Gastrocnemius medialis (tissue), 4 donors: Measurements from ENCODE around the gene OR8U1. TPM values are rescaled to one million over a fixed set of nuclear protein-coding genes. Genes with fewer than 3 reads are reported as not detected.

ENCODE experiments used
- ATAC-seq, 2 donors: fragments of 150-250 bp; one replicate each; pipeline ENCODE4 v1.9.1; 2016
- DNase-seq, 2 donors: peaks; one replicate each; pipeline ENCODE4 v3.0.0-alpha.2; 2019
- H3K27ac ChIP-seq, 4 donors: fragments of 200-600 bp; sonication (generic); 1 replicate in 1 of 4; 2 replicates in 3 of 4; pipeline ENCODE4 v1.5.1; 2016 to 2018; ENCODE audit warnings: mild to moderate bottlenecking in 2 of 4, moderate library complexity in 1 of 4
- H3K27me3 ChIP-seq, 3 donors: fragments of 200-600 bp; sonication (generic) in 2 of 3; 1 replicate in 1 of 3; 2 replicates in 2 of 3; pipeline versions ENCODE4 v1.5.1 to v1.6.0; 2016 to 2019; ENCODE audit warnings: mild to moderate bottlenecking in 1 of 3, moderate library complexity in 1 of 3
- H3K36me3 ChIP-seq, 2 donors: fragments of 200-600 bp; sonication (generic) in 1 of 2; one replicate each; pipeline ENCODE4 v1.5.1; 2017 to 2018
- H3K4me1 ChIP-seq, 2 donors: fragments of 200-600 bp; sonication (generic) in 1 of 2; one replicate each; pipeline ENCODE4 v1.5.1; 2016 to 2017; ENCODE audit warnings: mild to moderate bottlenecking in 2 of 2
- H3K4me3 ChIP-seq, 4 donors: fragments of 200-600 bp; sonication (generic) in 3 of 4; 1 replicate in 1 of 4; 2 replicates in 3 of 4; pipeline ENCODE4 v1.5.1; 2016 to 2019; ENCODE audit warnings: mild to moderate bottlenecking in 2 of 4
- H3K9me3 ChIP-seq, 3 donors: fragments of 200-600 bp; sonication (generic) in 2 of 3; 1 replicate in 1 of 3; 2 replicates in 2 of 3; pipeline ENCODE4 v1.5.1; 2016 to 2019
- POLR2A ChIP-seq, 2 donors: fragments of 450-650 bp; IDR thresholded peaks; one replicate each; pipeline ENCODE4 v1.6.1; 2017; ENCODE audit warnings: antibody characterized with exemption in 2 of 2, mild to moderate bottlenecking in 2 of 2, moderate library complexity in 2 of 2
- in situ Hi-C, 4 donors: fragments of 200-750 bp; cut with MboI; loops; one replicate each; pipeline versions ENCODE4 v1.15.0 to v1.8.0; 2017; ENCODE audit warnings: low sequenced_read_pairs in 4 of 4
- intact Hi-C: fragments of 100-400 bp; cut with DNase I; formaldehyde crosslinking; loops from one replicate; pipeline ENCODE4 v1.15.1; 2023; ENCODE audit warnings: low total_unique reads
- total RNA-seq, 4 donors: library from RNA; depleted of rRNA; stranded (reverse); fragments of >200 nt; gene quantifications; one replicate each; pipeline versions ENCODE4 v1.1.0 to v1.2.3, GENCODE V29; 2016
- TF ChIP-seq, protein P1 (sequence below), 5 experiments: fragments of 450-650 bp in 3 of 5; fragments of 200-600 bp in 2 of 5; sonication (generic) in 2 of 5; IDR thresholded peaks in 4 of 5; conservative IDR thresholded peaks in 1 of 5; 1 replicate in 4 of 5; 2 replicates in 1 of 5; pipeline ENCODE4 v1.5.1; 2016 to 2019; ENCODE audit warnings: antibody characterized with exemption in 5 of 5, mild to moderate bottlenecking in 3 of 5, moderate library complexity in 3 of 5

OR8U1 gene
- not detected for total RNA-seq

DNA sequence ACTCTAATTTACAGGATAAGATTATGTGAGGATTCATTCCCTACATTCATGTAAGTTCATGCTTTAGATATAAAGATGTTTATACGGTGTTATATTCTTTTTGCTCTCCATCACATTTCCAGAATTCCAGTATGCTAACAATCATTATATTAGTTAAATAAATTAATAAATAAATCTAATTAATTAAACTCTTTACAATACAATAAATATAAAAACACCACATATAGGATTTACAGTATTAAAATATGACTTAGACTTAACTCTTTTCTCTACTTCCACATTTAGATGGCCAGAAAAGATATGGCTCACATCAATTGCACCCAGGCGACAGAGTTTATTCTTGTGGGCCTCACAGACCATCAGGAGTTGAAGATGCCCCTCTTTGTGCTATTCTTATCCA lies at the start of gene OR8U1:
OR8U1 (plus strand) TSS at position 301 of the 400 bp plus-strand sequence; CDS start at position 301, 0 bp downstream.
- Histone ChIP-seq H3K27ac (no peak within 1 kb of the TSS), H3K27me3 (no peaks in the 10 kb centered on the region), H3K4me1 (no peaks in the 10 kb centered on the region), H3K36me3 (no peaks in the 10 kb centered on the region), H3K9me3 (no peaks in the 10 kb centered on the region), H3K4me3 (no peak within 1 kb of the TSS)
- TF ChIP-seq POLR2A (IDR thresholded peaks at IDR 0.05): no peak
- intact Hi-C loops (no loop called here), in situ Hi-C loops (no loop called here)
- no peak for DNase-seq
- no peak for ATAC-seq

DNA sequence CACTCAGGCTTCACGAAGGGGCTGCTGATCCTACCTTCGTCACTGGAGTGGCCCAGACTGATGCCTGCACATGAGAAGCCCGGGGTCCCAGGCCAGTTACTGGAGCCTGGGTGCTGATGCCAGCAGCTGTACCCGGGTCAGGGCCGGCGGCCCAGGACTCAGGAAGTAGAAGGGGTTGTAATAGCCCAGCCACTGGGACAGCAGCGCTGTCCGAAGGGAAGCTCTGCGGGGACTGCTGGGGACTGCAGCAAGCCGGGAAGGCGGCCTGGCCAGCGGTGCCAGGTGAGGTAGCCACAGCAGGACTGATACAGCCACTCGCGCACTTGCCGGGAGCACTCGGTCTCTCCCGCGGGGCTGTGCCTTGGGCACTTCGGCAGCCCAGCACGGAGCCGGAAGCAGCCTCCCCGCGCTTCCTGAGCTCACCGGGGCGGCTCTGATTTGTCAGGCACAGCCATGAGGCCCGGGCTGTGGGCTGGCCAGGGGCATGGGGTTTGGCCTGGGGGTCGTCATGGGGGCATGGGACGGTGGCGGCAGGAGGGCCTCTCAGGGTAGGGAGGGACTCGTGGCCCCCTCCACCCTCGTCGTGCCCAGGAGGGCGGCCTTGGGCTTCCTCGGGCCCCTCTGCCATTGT lies 43.4 kb upstream of the OR8U1 start:
- in situ Hi-C loops (no loop called here), intact Hi-C loops (no loop called here)
- no peaks in the 10 kb centered on the region for H3K4me1 ChIP-seq
- H3K9me3 ChIP-seq: no peaks in the 10 kb centered on the region
- no peak for TF ChIP-seq POLR2A (IDR thresholded peaks at IDR 0.05)
- TF ChIP-seq, protein P1, sequence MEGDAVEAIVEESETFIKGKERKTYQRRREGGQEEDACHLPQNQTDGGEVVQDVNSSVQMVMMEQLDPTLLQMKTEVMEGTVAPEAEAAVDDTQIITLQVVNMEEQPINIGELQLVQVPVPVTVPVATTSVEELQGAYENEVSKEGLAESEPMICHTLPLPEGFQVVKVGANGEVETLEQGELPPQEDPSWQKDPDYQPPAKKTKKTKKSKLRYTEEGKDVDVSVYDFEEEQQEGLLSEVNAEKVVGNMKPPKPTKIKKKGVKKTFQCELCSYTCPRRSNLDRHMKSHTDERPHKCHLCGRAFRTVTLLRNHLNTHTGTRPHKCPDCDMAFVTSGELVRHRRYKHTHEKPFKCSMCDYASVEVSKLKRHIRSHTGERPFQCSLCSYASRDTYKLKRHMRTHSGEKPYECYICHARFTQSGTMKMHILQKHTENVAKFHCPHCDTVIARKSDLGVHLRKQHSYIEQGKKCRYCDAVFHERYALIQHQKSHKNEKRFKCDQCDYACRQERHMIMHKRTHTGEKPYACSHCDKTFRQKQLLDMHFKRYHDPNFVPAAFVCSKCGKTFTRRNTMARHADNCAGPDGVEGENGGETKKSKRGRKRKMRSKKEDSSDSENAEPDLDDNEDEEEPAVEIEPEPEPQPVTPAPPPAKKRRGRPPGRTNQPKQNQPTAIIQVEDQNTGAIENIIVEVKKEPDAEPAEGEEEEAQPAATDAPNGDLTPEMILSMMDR (IDR thresholded peaks at IDR 0.05 in 4 of 5, conservative IDR thresholded peaks at IDR 0.05 in 1 of 5): no peak
- no peaks in the 10 kb centered on the region for H3K36me3 ChIP-seq
- H3K27me3 ChIP-seq: no peaks in the 10 kb centered on the region
- H3K4me3 ChIP-seq: no peak overlapping the region
- ATAC-seq: no peak
- H3K27ac ChIP-seq: no peak overlapping the region
- DNase-seq: no peak

DNA sequence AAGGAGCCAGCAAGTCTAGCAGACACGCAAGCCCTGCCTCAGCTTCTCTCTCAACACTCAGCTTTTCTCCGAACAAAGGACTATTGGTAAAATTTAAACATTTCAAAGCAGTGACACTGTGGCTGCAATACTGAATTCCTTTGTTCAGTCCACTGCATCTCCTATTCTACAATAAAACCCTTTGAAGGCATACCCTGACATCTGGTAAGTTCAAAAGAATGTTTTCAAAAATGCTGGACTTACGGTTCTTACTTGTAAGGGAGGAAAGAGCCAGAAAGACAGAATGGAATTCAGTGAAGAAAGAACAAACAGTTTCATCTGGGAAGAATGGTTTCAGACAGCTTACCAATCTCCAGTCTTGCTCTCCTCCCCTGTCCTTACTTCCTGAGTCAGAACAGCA lies 42.3 kb upstream of the OR8U1 start:
- H3K27me3 ChIP-seq: no peaks in the 10 kb centered on the region
- in situ Hi-C loops (no loop called here), intact Hi-C loops (no loop called here)
- no peak for DNase-seq
- H3K4me1 ChIP-seq: no peaks in the 10 kb centered on the region
- ATAC-seq: no peak
- no peak overlapping the region for H3K4me3 ChIP-seq
- H3K27ac ChIP-seq: no peak overlapping the region
- no peaks in the 10 kb centered on the region for H3K9me3 ChIP-seq
- no peaks in the 10 kb centered on the region for H3K36me3 ChIP-seq
- TF ChIP-seq POLR2A (IDR thresholded peaks at IDR 0.05): no peak
- TF ChIP-seq, protein P1 (IDR thresholded peaks at IDR 0.05 in 4 of 5, conservative IDR thresholded peaks at IDR 0.05 in 1 of 5): no peak

DNA sequence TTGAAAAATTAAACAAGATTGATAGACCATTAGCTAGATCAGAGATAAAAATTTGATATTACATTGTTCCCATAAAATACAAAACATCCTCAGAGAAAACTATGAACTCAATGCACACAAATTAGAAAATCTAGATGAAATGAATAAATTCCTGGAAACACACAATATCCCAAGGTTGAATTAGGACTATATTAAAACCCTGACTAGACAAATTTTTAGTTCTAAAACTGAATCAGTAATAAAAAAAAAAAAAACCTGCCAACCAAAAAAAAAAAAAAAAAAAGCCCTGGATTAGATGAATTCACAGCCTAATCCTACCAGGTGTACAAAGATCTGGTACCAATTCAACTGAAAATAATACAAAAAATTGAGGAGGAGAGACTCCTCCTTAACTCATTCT lies 35.1 kb upstream of the OR8U1 start:
- H3K36me3 ChIP-seq: no peaks in the 10 kb centered on the region
- in situ Hi-C loops (no loop called here), intact Hi-C loops (no loop called here)
- no peaks in the 10 kb centered on the region for H3K4me1 ChIP-seq
- H3K4me3 ChIP-seq: no peak overlapping the region
- DNase-seq (no peak), ATAC-seq (no peak)
- no peaks in the 10 kb centered on the region for H3K27me3 ChIP-seq
- TF ChIP-seq POLR2A (IDR thresholded peaks at IDR 0.05): no peak
- TF ChIP-seq, protein P1 (IDR thresholded peaks at IDR 0.05 in 4 of 5, conservative IDR thresholded peaks at IDR 0.05 in 1 of 5): no peak
- no peaks in the 10 kb centered on the region for H3K9me3 ChIP-seq
- H3K27ac ChIP-seq: no peak overlapping the region

DNA sequence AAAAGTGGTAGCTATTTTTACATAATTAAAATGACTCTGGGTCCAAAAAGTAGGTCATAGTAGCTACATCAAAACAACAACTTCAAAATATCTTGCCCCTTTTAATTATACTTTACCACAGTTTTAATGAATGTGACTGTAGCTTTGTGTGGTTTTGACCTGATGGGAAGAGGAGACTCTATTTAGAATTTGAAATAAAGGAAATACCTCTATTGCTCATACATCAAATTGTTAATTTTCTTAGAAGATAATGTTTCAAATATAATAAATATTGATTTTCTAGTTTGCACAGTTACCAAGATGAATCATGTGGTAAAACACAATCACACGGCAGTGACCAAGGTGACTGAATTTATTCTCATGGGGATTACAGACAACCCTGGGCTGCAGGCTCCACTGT lies 29.7 kb upstream of the OR8U1 start, which contains the start of gene OR8K1:
OR8K1 (plus strand) TSS at position 301 of the 400 bp plus-strand sequence; CDS start at position 301, 0 bp downstream.
- TF ChIP-seq, protein P1 (IDR thresholded peaks at IDR 0.05 in 4 of 5, conservative IDR thresholded peaks at IDR 0.05 in 1 of 5): no peak
- TF ChIP-seq POLR2A (IDR thresholded peaks at IDR 0.05): no peak
- intact Hi-C loops: no loop called here
- no peak for DNase-seq
- H3K4me3 ChIP-seq: no peak within 1 kb of the TSS
- H3K27me3 ChIP-seq: no peaks in the 10 kb centered on the region
- ATAC-seq: no peak
- no peaks in the 10 kb centered on the region for H3K36me3 ChIP-seq
- no peaks in the 10 kb centered on the region for H3K9me3 ChIP-seq
- no peaks in the 10 kb centered on the region for H3K4me1 ChIP-seq
- in situ Hi-C loops: no loop called here
- H3K27ac ChIP-seq: no peak within 1 kb of the TSS
